Neuronal stem cell (in vitro differentiated cells): Measurements from ENCODE around the gene MCC.

Experiments used
- DNase-seq: peaks from one replicate; pipeline ENCODE4 v3.0.0-alpha.2; 2013; ENCODE audit warnings: low spot score
- H2AFZ ChIP-seq: one replicate; pipeline ENCODE4 v1.6.1; 2013; ENCODE audit warnings: mild to moderate bottlenecking, low read length, inconsistent platforms
- H2AK5ac ChIP-seq: 2 replicates; pipeline ENCODE4 v1.6.1; 2013; ENCODE audit warnings: low read depth, mild to moderate bottlenecking, inconsistent platforms, low read length, moderate library complexity, mixed read lengths
- H2BK120ac ChIP-seq: 2 replicates; pipeline ENCODE4 v1.6.1; 2013; ENCODE audit warnings: low read depth, mild to moderate bottlenecking, inconsistent platforms, low read length, moderate library complexity, mixed read lengths
- H2BK12ac ChIP-seq: one replicate; pipeline ENCODE4 v1.6.1; 2013; ENCODE audit warnings: low read length, inconsistent platforms
- H2BK15ac ChIP-seq: 2 replicates; pipeline ENCODE4 v1.6.1; 2013; ENCODE audit warnings: mild to moderate bottlenecking, low read length, inconsistent platforms, mixed read lengths
- H2BK5ac ChIP-seq: one replicate; pipeline ENCODE4 v1.6.1; 2013; ENCODE audit warnings: inconsistent platforms, mild to moderate bottlenecking, low read length, moderate library complexity
- H3K14ac ChIP-seq: one replicate; pipeline ENCODE4 v1.6.1; 2013; ENCODE audit warnings: low read length, inconsistent platforms
- H3K18ac ChIP-seq: 2 replicates; pipeline ENCODE4 v1.6.1; 2013; ENCODE audit warnings: low read length, inconsistent platforms
- H3K23ac ChIP-seq: 2 replicates; pipeline ENCODE4 v1.6.1; 2013; ENCODE audit warnings: low read depth, mild to moderate bottlenecking, mixed read lengths, low read length, inconsistent platforms; ENCODE audit not compliant: poor library complexity
- H3K27ac ChIP-seq: replicated peaks from 3 replicates; pipeline ENCODE4 v1.5.1; 2013; ENCODE audit warnings: low read length, inconsistent platforms
- H3K27me3 ChIP-seq, 3 experiments: 2 replicates each; pipeline ENCODE4 v1.6.1; 2013; ENCODE audit warnings: low read length in 3 of 3, mild to moderate bottlenecking in 2 of 3, inconsistent platforms in 1 of 3, low read depth in 1 of 3, mixed read lengths in 1 of 3, moderate library complexity in 1 of 3; ENCODE audit not compliant: control insufficient read depth in 3 of 3, insufficient read depth in 3 of 3
- H3K36me3 ChIP-seq, 2 donors: replicated peaks in 1 of 2; 2 replicates each; pipeline ENCODE4 v1.6.1; 2013; ENCODE audit warnings: low read length in 2 of 2; ENCODE audit not compliant: control insufficient read depth in 2 of 2, insufficient read depth in 2 of 2
- H3K4ac ChIP-seq: 2 replicates; pipeline ENCODE4 v1.6.1; 2013; ENCODE audit warnings: inconsistent platforms, mild to moderate bottlenecking, low read length, moderate library complexity
- H3K4me1 ChIP-seq, 2 donors: 1 replicate in 1 of 2; 2 replicates in 1 of 2; pipeline ENCODE4 v1.6.1; 2013; ENCODE audit warnings: low read length in 2 of 2, low read depth in 1 of 2; ENCODE audit not compliant: control insufficient read depth in 2 of 2, insufficient read depth in 1 of 2
- H3K4me2 ChIP-seq: one replicate; pipeline ENCODE4 v1.6.1; 2013; ENCODE audit warnings: mild to moderate bottlenecking, low read length, inconsistent platforms; ENCODE audit not compliant: insufficient read depth, poor library complexity, severe bottlenecking
- H3K4me3 ChIP-seq, 2 donors: 2 replicates each; pipeline ENCODE4 v1.5.1; 2013; ENCODE audit warnings: low read length in 2 of 2, mild to moderate bottlenecking in 2 of 2, inconsistent platforms in 1 of 2, moderate library complexity in 1 of 2
- H3K79me1 ChIP-seq: one replicate; pipeline ENCODE4 v1.6.1; 2013; ENCODE audit warnings: low read depth, mild to moderate bottlenecking, inconsistent platforms, low read length, moderate library complexity
- H3K9ac ChIP-seq: one replicate; pipeline ENCODE4 v1.6.1; 2013; ENCODE audit warnings: mild to moderate bottlenecking, low read depth, low read length, inconsistent platforms; ENCODE audit not compliant: poor library complexity
- H3K9me3 ChIP-seq, 2 donors: replicated peaks in 1 of 2; 2 replicates each; pipeline versions ENCODE3 to v1.6.1; 2013; ENCODE audit warnings: low read length in 2 of 2, mild to moderate bottlenecking in 2 of 2, inconsistent platforms in 1 of 2, low read depth in 1 of 2, mixed read lengths in 1 of 2, moderate library complexity in 1 of 2; ENCODE audit not compliant: control insufficient read depth in 2 of 2, insufficient read depth in 1 of 2
- H4K8ac ChIP-seq: one replicate; pipeline ENCODE4 v1.6.1; 2013; ENCODE audit warnings: low read depth, mild to moderate bottlenecking, inconsistent platforms, low read length, moderate library complexity
- H4K91ac ChIP-seq: one replicate; pipeline ENCODE4 v1.6.1; 2013; ENCODE audit warnings: low read length, low read depth, mild to moderate bottlenecking, inconsistent platforms; ENCODE audit not compliant: poor library complexity
- WGBS, 2 donors: extraction: QIAGEN DNeasy Blood & Tissue Kit; methylation state at CpG; one replicate each; pipeline ENCODE4 v1.1.7; 2013; ENCODE audit warnings: missing lambda C conversion rate in 2 of 2, mixed read lengths in 1 of 2; ENCODE audit not compliant: insufficient read length in 2 of 2, insufficient replicate concordance in 1 of 2; ENCODE audit errors: extremely low coverage in 2 of 2; 5-methylcytosine and 5-hydroxymethylcytosine counted together

The MCC gene

DNA sequence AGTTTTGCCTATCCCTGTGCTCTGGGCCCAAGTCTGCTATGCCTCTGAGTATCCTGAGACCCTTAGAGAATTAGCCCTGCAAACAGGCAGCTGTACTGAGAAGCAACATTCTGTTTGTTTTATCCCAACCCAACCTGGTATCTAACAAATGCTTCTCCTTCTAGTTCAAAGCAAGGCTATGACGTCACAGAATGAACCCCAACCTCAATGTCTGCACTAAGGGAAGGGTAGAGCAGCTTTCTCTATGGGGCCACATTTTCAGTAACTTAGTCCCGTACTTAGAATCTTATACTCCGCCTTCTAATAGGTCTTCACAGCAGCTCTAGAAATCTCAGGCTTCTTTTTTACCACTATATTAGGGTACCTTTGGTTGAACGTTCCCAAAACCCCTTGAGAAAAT, 223.1 kb downstream of the MCC start:
- H4K8ac ChIP-seq: no peak overlapping the region
- H3K4me2 ChIP-seq: no peak overlapping the region
- WGBS, 2 donors: no CpG with 5 or more reads among the region's 4 CpGs
- no peak overlapping the region for H3K4ac ChIP-seq
- peaks cover 8 to 12% of the 10 kb centered on the region in 2 donors for H3K4me1 ChIP-seq
- no peaks in the 10 kb centered on the region for H3K36me3 ChIP-seq
- no peak overlapping the region for H4K91ac ChIP-seq
- no peak overlapping the region for H2BK12ac ChIP-seq
- no peak overlapping the region for H3K4me3 ChIP-seq
- no peak overlapping the region for H2AK5ac ChIP-seq
- H2BK120ac ChIP-seq: no peak overlapping the region
- H2BK15ac ChIP-seq: no peak overlapping the region
- no peaks in the 10 kb centered on the region for H3K27me3 ChIP-seq
- H2AFZ ChIP-seq: no peak overlapping the region
- no peaks in the 10 kb centered on the region for H3K79me1 ChIP-seq
- H3K9ac ChIP-seq: no peak overlapping the region
- DNase-seq: no peak
- no peak overlapping the region for H3K14ac ChIP-seq
- no peak overlapping the region for H3K23ac ChIP-seq
- no peaks in the 10 kb centered on the region for H3K9me3 ChIP-seq
- no peak overlapping the region for H3K18ac ChIP-seq
- H2BK5ac ChIP-seq: no peak overlapping the region
- H3K27ac ChIP-seq: no peak overlapping the region

DNA sequence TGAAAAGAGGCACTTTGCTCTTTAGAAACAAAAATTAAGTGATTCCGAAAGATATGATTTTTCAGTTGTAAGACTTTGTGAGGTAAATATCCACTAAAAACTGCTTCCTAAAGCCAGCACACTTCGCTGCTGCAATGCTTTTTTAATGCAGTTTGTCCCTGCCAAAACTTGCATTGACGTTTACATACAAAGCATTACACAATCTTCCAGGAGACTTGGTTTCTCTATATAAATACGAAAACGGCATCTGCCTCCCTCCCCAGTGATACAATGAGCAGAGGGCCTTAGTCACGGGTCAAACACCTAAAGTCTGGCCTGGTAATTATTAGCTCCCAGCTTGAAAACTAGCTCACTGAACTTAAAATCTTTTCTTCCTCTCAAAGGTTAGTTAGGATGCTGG, 224.2 kb downstream of the MCC start:
- no peak overlapping the region for H3K14ac ChIP-seq
- H3K27me3 ChIP-seq: no peaks in the 10 kb centered on the region
- H3K4me1 ChIP-seq: peaks cover under 1 to 3% of the 10 kb centered on the region in 2 donors
- H3K4ac ChIP-seq: no peak overlapping the region
- no peak overlapping the region for H3K23ac ChIP-seq
- no peak overlapping the region for H2BK15ac ChIP-seq
- no peaks in the 10 kb centered on the region for H3K36me3 ChIP-seq
- H2BK120ac ChIP-seq: no peak overlapping the region
- no peak overlapping the region for H4K8ac ChIP-seq
- no peak overlapping the region for H2AFZ ChIP-seq
- H3K9me3 ChIP-seq: no peaks in the 10 kb centered on the region
- no peak overlapping the region for H3K18ac ChIP-seq
- H2BK12ac ChIP-seq: no peak overlapping the region
- H3K27ac ChIP-seq: no peak overlapping the region
- no peak overlapping the region for H3K4me3 ChIP-seq
- H4K91ac ChIP-seq: no peak overlapping the region
- DNase-seq: no peak
- no peak overlapping the region for H2BK5ac ChIP-seq
- no peak overlapping the region for H3K9ac ChIP-seq
- no peaks in the 10 kb centered on the region for H3K79me1 ChIP-seq
- no CpG with 5 or more reads among the region's 6 CpGs for WGBS, 2 donors
- H2AK5ac ChIP-seq: no peak overlapping the region
- H3K4me2 ChIP-seq: no peak overlapping the region

DNA sequence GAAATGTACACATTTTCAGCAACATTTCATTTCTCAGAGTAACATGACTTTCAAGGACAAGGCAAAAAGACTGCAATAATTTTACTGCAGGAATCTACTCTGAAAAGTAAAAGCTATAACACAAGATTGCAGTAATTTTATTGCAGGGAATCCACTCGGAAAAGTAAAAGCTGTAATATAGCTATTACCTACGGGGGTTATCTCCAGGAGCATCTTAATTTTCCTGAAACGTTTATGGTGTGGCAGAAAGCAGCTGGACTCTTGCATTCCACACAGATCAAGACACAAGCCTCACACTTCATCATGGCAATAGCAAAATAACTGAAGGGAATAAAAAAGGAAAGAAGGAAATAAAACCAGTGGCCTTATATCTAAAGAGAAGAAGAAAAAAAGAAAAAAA, 224.7 kb downstream of the MCC start:
- WGBS, 2 donors: no CpG with 5 or more reads among the region's 3 CpGs
- H2BK5ac ChIP-seq: no peak overlapping the region

DNA sequence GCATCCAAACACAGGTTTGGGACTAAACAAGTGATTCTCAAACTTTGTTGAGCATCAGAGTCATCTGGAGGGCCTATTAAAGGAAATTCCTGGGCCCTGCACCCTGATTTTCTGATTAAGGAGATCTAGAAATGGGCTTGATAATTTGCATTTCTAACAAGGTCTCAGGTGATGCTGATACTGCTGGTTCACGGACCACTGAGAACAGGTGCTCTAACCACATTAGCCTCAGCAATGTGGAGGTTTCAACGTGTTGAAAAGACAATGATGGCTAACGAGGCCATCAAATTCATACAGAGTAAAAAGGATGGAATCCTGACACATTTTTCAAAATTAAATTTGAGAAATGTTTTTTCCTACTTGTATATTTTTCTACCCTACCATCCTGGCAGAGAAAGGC, 225.6 kb downstream of the MCC start:
- H3K18ac ChIP-seq: no peak overlapping the region
- DNase-seq: no peak
- H3K27ac ChIP-seq: no peak overlapping the region
- no peak overlapping the region for H3K9ac ChIP-seq
- no peaks in the 10 kb centered on the region for H3K36me3 ChIP-seq
- no peaks in the 10 kb centered on the region for H3K79me1 ChIP-seq
- no peak overlapping the region for H3K23ac ChIP-seq
- no peaks in the 10 kb centered on the region for H3K4me1 ChIP-seq
- no peaks in the 10 kb centered on the region for H3K27me3 ChIP-seq
- no peak overlapping the region for H2BK15ac ChIP-seq
- H3K14ac ChIP-seq: no peak overlapping the region
- H4K91ac ChIP-seq: no peak overlapping the region
- H3K4ac ChIP-seq: no peak overlapping the region
- H3K4me2 ChIP-seq: no peak overlapping the region
- H2BK5ac ChIP-seq: no peak overlapping the region
- H2AK5ac ChIP-seq: no peak overlapping the region
- H3K9me3 ChIP-seq: peaks cover 0 to 7% of the 10 kb centered on the region in 2 donors
- H3K4me3 ChIP-seq: no peak overlapping the region
- no peak overlapping the region for H2BK12ac ChIP-seq
- H4K8ac ChIP-seq: no peak overlapping the region
- H2AFZ ChIP-seq: no peak overlapping the region
- no CpG with 5 or more reads among the region's 3 CpGs for WGBS, 2 donors
- H2BK120ac ChIP-seq: no peak overlapping the region

More for the DNA sequence above, 224.7 kb downstream of the MCC start:
- Histone ChIP-seq H3K9me3 (peaks cover 0 to 3% of the 10 kb centered on the region in 2 donors), H3K4ac (no peak overlapping the region), H2BK120ac (no peak overlapping the region), H3K36me3 (no peaks in the 10 kb centered on the region), H3K9ac (no peak overlapping the region), H3K27ac (no peak overlapping the region), H3K4me3 (no peak overlapping the region), H2AK5ac (no peak overlapping the region), H3K14ac (no peak overlapping the region), H3K4me1 (no peaks in the 10 kb centered on the region), H2BK12ac (no peak overlapping the region), H3K4me2 (no peak overlapping the region), H3K79me1 (no peaks in the 10 kb centered on the region), H3K27me3 (no peaks in the 10 kb centered on the region), H3K18ac (no peak overlapping the region), H2BK15ac (no peak overlapping the region), H4K8ac (no peak overlapping the region), H2AFZ (no peak overlapping the region), H3K23ac (no peak overlapping the region), H4K91ac (no peak overlapping the region)
- DNase-seq: no peak
